K562 (cell line): ENCODE measurements around the gene HAPLN2. TPM values are rescaled to one million over a fixed set of nuclear protein-coding genes. Genes with fewer than 3 reads are reported as not detected.

ENCODE experiments used
- CBFB ChIP-seq: sonication (generic); formaldehyde crosslinking; IDR thresholded peaks from 2 replicates; pipeline ENCODE4 v1.4.0; 2020; ENCODE audit warnings: mild to moderate bottlenecking, missing genetic modification reagents
- CREM ChIP-seq: IDR thresholded peaks from 2 replicates; pipeline ENCODE4 v1.6.1; 2014; ENCODE audit warnings: antibody characterized with exemption, low read depth
- DACH1 ChIP-seq: fragments of 450-650 bp; IDR thresholded peaks from 2 replicates; pipeline ENCODE4 v1.6.1; 2018; ENCODE audit not compliant: partially characterized antibody
- DDX20 ChIP-seq: fragments of 450-650 bp; IDR thresholded peaks from 2 replicates; pipeline ENCODE4 v1.6.1; 2016; ENCODE audit warnings: missing genetic modification characterization, low read depth, mild to moderate bottlenecking, missing compliant biosample characterization, moderate library complexity
- E2F6 ChIP-seq, 2 experiments: IDR thresholded peaks; 2 replicates each; pipeline ENCODE4 v1.6.1; 2011; ENCODE audit warnings: borderline replicate concordance in 1 of 2, control low read depth in 1 of 2, low read depth in 1 of 2, low read length in 1 of 2, mild to moderate bottlenecking in 1 of 2, mixed read lengths in 1 of 2, moderate library complexity in 1 of 2; ENCODE audit not compliant: insufficient read depth in 1 of 2, insufficient read length in 1 of 2, poor library complexity in 1 of 2, severe bottlenecking in 1 of 2; ENCODE audit errors: extremely low read depth in 1 of 2
- HDAC2 ChIP-seq: fragments of 450-650 bp; IDR thresholded peaks from 2 replicates; pipeline ENCODE4 v1.6.1; 2016; ENCODE audit warnings: mild to moderate bottlenecking
- HNRNPK ChIP-seq: fragments of 200-400 bp; formaldehyde crosslinking; IDR thresholded peaks from one replicate; pipeline ENCODE4 v1.6.1; 2018; ENCODE audit warnings: mild to moderate bottlenecking, low read depth, low read length; ENCODE audit not compliant: poor library complexity, severe bottlenecking
- NCOA2 ChIP-seq, 2 experiments: fragments of 450-650 bp; IDR thresholded peaks; 2 replicates each; pipeline ENCODE4 v1.6.1; 2018; ENCODE audit warnings: mild to moderate bottlenecking in 2 of 2, moderate library complexity in 1 of 2; ENCODE audit not compliant: partially characterized antibody in 2 of 2
- NFIC ChIP-seq: fragments of 450-650 bp; IDR thresholded peaks from 2 replicates; pipeline ENCODE4 v1.6.1; 2017; ENCODE audit warnings: mild to moderate bottlenecking, inconsistent platforms
- NFRKB ChIP-seq: fragments of 450-650 bp; IDR thresholded peaks from 2 replicates; pipeline ENCODE4 v1.6.1; 2016; ENCODE audit warnings: low read depth
- POLR2A ChIP-seq: fragments of 450-650 bp; conservative IDR thresholded peaks from 2 replicates; pipeline ENCODE4 v1.6.1; 2016
- RCOR1 ChIP-seq, 2 experiments: IDR thresholded peaks; 2 replicates each; pipeline ENCODE4 v1.6.1; 2012; ENCODE audit warnings: low read depth in 2 of 2, low read length in 2 of 2, borderline replicate concordance in 1 of 2, improper control_type of control experiment in 1 of 2
- SMAD3 ChIP-seq: fragments of 450-650 bp; formaldehyde crosslinking; conservative IDR thresholded peaks from 2 replicates; pipeline ENCODE4 v1.4.0; 2020; ENCODE audit warnings: mild to moderate bottlenecking
- SMARCA5 ChIP-seq: fragments of 450-650 bp; IDR thresholded peaks from 2 replicates; pipeline ENCODE4 v1.6.1; 2016
- SP1 ChIP-seq: sonication (generic); formaldehyde crosslinking; IDR thresholded peaks from 2 replicates; pipeline ENCODE4 v1.8.1; 2022; ENCODE audit warnings: mild to moderate bottlenecking, missing genetic modification reagents
- SRSF9 ChIP-seq: fragments of 200-400 bp; formaldehyde crosslinking; IDR thresholded peaks from 2 replicates; pipeline ENCODE4 v1.6.1; 2017; ENCODE audit warnings: low read depth, low read length, borderline replicate concordance
- YBX1 ChIP-seq: fragments of 450-650 bp; IDR thresholded peaks from 2 replicates; pipeline ENCODE4 v1.7.1; 2016; ENCODE audit warnings: mild to moderate bottlenecking
- ZNF121 ChIP-seq: sonication (generic); formaldehyde crosslinking; conservative IDR thresholded peaks from 2 replicates; pipeline ENCODE4 v1.8.0; 2022; ENCODE audit warnings: missing genetic modification reagents
- ZNF274 ChIP-seq: IDR thresholded peaks from 2 replicates; pipeline ENCODE4 v1.6.1; 2011; ENCODE audit warnings: low read depth, mild to moderate bottlenecking, low read length, moderate library complexity, borderline replicate concordance
- polyA plus RNA-seq, 8 experiments: library from polyadenylated mRNA; depleted of rRNA in 4 of 8; stranded (reverse) in 5 of 8; unstranded in 3 of 8; fragments of >200 nt; fragmentation: Nextera tagmentation in 2 of 8; fragmentation: Illumina TruSeq in 1 of 8; extraction: Ambion mirVana in 2 of 8; extraction: Trizol in 1 of 8; gene quantifications; 2 replicates each; pipeline versions ENCODE4 v1.2.1 to v1.2.3, GENCODE V29; 2011 to 2014; ENCODE audit warnings: inconsistent platforms in 1 of 8, missing spikeins in 1 of 8
- total RNA-seq, 7 experiments: library from RNA; depleted of rRNA in 6 of 7; stranded (reverse); fragments of >200 nt in 6 of 7; fragmentation: Illumina TruSeq in 2 of 7; extraction: Trizol in 2 of 7; gene quantifications; 2 replicates each; pipeline versions ENCODE4 v1.2.1 to v1.2.3, GENCODE V29; 2011 to 2021; ENCODE audit warnings: low replicate concordance in 1 of 7
- TF ChIP-seq, protein P1 (sequence below), 2 experiments: fragments of 450-650 bp; conservative IDR thresholded peaks; 2 replicates each; pipeline ENCODE4 v1.6.1; 2017; ENCODE audit warnings: mild to moderate bottlenecking in 2 of 2, moderate library complexity in 2 of 2
- TF ChIP-seq, protein P2 (sequence below), 3 experiments: fragments of 200-800 bp in 1 of 3; fragments of 250-450 bp in 1 of 3; fragments of 450-650 bp in 1 of 3; sonication (Bioruptor Pico) in 1 of 3; sonication (Bioruptor generic) in 1 of 3; formaldehyde crosslinking in 1 of 3; IDR thresholded peaks; 2 replicates each; pipeline versions ENCODE4 v1.6.1 to v1.8.0; 2016 to 2022; ENCODE audit warnings: mild to moderate bottlenecking in 2 of 3, missing genetic modification characterization in 2 of 3, missing compliant biosample characterization in 1 of 3, moderate library complexity in 1 of 3

The HAPLN2 gene
- total and polyA plus RNA-seq, 9 of the 15 experiments (the other 6 are each of a cell fraction or from before 2014, with no cell fraction given), result 0.14 to 5.2 (median 3.8) TPM; not detected in 4

- TF ChIP-seq E2F6 (IDR thresholded peaks at IDR 0.05; ENCODE audit: borderline replicate concordance in 1 of 2, extremely low read depth in 1 of 2, insufficient read depth in 1 of 2, insufficient read length in 1 of 2, low read depth in 1 of 2, low read length in 1 of 2, poor library complexity in 1 of 2, severe bottlenecking in 1 of 2) (peak; percentile 40 to 71), POLR2A (peak; percentile 71), CBFB (peak; percentile 33; the same call in 1 of the 2 replicates), NCOA2 (IDR thresholded peaks at IDR 0.05; ENCODE audit: partially characterized antibody in 2 of 2) (no peak), SRSF9 (no peak), SMAD3 (no peak), SP1 (peak; percentile 75), RCOR1 (IDR thresholded peaks at IDR 0.05; ENCODE audit: borderline replicate concordance in 1 of 2, low read depth in 2 of 2, low read length in 2 of 2) (no peak), NFRKB (peak; percentile 43; the same call in 1 of the 2 replicates), NFIC (no peak), SMARCA5 (no peak), CREM (peak; percentile 88), ZNF121 (CRISPR knock-in tag) (no peak), DDX20 (tag) (no peak), HNRNPK (no peak), YBX1 (no peak), DACH1 (no peak), HDAC2 (peak; percentile 88), ZNF274 (no peak)
- TF ChIP-seq, protein P1, sequence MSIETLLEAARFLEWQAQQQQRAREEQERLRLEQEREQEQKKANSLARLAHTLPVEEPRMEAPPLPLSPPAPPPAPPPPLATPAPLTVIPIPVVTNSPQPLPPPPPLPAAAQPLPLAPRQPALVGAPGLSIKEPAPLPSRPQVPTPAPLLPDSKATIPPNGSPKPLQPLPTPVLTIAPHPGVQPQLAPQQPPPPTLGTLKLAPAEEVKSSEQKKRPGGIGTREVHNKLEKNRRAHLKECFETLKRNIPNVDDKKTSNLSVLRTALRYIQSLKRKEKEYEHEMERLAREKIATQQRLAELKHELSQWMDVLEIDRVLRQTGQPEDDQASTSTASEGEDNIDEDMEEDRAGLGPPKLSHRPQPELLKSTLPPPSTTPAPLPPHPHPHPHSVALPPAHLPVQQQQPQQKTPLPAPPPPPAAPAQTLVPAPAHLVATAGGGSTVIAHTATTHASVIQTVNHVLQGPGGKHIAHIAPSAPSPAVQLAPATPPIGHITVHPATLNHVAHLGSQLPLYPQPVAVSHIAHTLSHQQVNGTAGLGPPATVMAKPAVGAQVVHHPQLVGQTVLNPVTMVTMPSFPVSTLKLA (conservative IDR thresholded peaks at IDR 0.05), result peak; percentile 65 to 89
- TF ChIP-seq, protein P2, sequence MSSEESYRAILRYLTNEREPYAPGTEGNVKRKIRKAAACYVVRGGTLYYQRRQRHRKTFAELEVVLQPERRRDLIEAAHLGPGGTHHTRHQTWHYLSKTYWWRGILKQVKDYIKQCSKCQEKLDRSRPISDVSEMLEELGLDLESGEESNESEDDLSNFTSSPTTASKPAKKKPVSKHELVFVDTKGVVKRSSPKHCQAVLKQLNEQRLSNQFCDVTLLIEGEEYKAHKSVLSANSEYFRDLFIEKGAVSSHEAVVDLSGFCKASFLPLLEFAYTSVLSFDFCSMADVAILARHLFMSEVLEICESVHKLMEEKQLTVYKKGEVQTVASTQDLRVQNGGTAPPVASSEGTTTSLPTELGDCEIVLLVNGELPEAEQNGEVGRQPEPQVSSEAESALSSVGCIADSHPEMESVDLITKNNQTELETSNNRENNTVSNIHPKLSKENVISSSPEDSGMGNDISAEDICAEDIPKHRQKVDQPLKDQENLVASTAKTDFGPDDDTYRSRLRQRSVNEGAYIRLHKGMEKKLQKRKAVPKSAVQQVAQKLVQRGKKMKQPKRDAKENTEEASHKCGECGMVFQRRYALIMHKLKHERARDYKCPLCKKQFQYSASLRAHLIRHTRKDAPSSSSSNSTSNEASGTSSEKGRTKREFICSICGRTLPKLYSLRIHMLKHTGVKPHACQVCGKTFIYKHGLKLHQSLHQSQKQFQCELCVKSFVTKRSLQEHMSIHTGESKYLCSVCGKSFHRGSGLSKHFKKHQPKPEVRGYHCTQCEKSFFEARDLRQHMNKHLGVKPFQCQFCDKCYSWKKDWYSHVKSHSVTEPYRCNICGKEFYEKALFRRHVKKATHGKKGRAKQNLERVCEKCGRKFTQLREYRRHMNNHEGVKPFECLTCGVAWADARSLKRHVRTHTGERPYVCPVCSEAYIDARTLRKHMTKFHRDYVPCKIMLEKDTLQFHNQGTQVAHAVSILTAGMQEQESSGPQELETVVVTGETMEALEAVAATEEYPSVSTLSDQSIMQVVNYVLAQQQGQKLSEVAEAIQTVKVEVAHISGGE (CRISPR knock-in tag; IDR thresholded peaks at IDR 0.05), result peak in 1 of 3 experiments; percentile 93; a peak in 2 of 6 replicates
Measured at GRCh38 chr1:156571919-156572662, 47.1 kb upstream of the HAPLN2 start, which contains the start of gene IQGAP3 (continued).
